Measurements from ENCODE around the gene CALHM5.

The CALHM5 gene

GRCh38 chr6:116512734-116513133, 1.3 kb downstream of the CALHM5 start (continued):
- TF ChIP-seq ZNF513 (tag by site-specific recombination; IDR thresholded peaks at IDR 0.05) (no peak), ZBTB1 (tag by site-specific recombination; IDR thresholded peaks at IDR 0.05) (no peak), ZNF549 (tag by site-specific recombination; IDR thresholded peaks at IDR 0.05) (no peak), PRDM6 (tag by site-specific recombination; IDR thresholded peaks at IDR 0.05) (0 out of 2 replicates have a peak, but pooled peaks have one; percentile 36)

GRCh38 chr6:116513224-116513875, 1.9 kb downstream of the CALHM5 start:
- POLR2A ChIA-PET = interaction anchor here (1.0 kb wide), 1 partner anchor 142 kb away, joined by 3 read pairs; no protein-coding TSS in a partner anchor
- Histone ChIP-seq H3K9me3 (ENCODE audit: control insufficient read depth, insufficient read depth, low read depth, low read length) (no peaks in the 10 kb centered on the region), H3K27ac (ENCODE audit: extremely low read depth, low read depth, low read length) (no peak overlapping the region), H3K36me3 (ENCODE audit: control insufficient read depth in 2 of 2, insufficient read depth in 1 of 2, low read length in 2 of 2) (peaks cover 0 to 15% of the 10 kb centered on the region in 2 experiments; a peak in 1 of 3 replicates), H3K4me3 (ENCODE audit: low read depth, low read length) (no peak overlapping the region), H3K4me1 (ENCODE audit: control insufficient read depth, insufficient read depth, low read length) (peaks cover 13% of the 10 kb centered on the region)
- no peak for TF ChIP-seq ZNF776 (tag by site-specific recombination; IDR thresholded peaks at IDR 0.05; ENCODE audit: borderline replicate concordance)
- TF ChIP-seq ZNF837 (tag by site-specific recombination; IDR thresholded peaks at IDR 0.05) = no peak
- CTCF ChIA-PET = interaction anchor here (0.7 to 6.0 kb wide), 8 partner anchors 10 to 305 kb away, joined by 3 to 75 read pairs (median 22); no protein-coding TSS in a partner anchor

- CTCF ChIA-PET = interaction anchor here (0.7 to 6.0 kb wide), 8 partner anchors 11 to 245 kb away, joined by 3 to 75 read pairs (median 7); no protein-coding TSS in a partner anchor
- TF ChIP-seq ATF2 (tag by site-specific recombination; IDR thresholded peaks at IDR 0.05; ENCODE audit: low read depth) = no peak
- TF ChIP-seq KLF1 (tag by site-specific recombination; IDR thresholded peaks at IDR 0.05) = no peak
- TF ChIP-seq HOXC10 (CRISPR knock-in tag; IDR thresholded peaks at IDR 0.05) = no peak
- no peak for TF ChIP-seq TCF7L2 (IDR thresholded peaks at IDR 0.05; ENCODE audit: borderline replicate concordance, low read depth, low read length)
- no peak for TF ChIP-seq YY2 (tag by site-specific recombination; IDR thresholded peaks at IDR 0.05)
- no peak for TF ChIP-seq ZNF558 (tag by site-specific recombination; IDR thresholded peaks at IDR 0.05)
- TF ChIP-seq ZNF2 (tag by site-specific recombination; IDR thresholded peaks at IDR 0.05) = no peak
- TF ChIP-seq GFI1B (tag by site-specific recombination; IDR thresholded peaks at IDR 0.05) = no peak
- Histone ChIP-seq H3K4me3 (ENCODE audit: low read depth, low read length) (no peak overlapping the region), H3K27ac (ENCODE audit: extremely low read depth, low read depth, low read length) (no peak overlapping the region), H3K36me3 (ENCODE audit: control insufficient read depth in 2 of 2, insufficient read depth in 1 of 2, low read length in 2 of 2) (peaks cover 0 to 15% of the 10 kb centered on the region in 2 experiments; a peak in 1 of 3 replicates), H3K9me3 (ENCODE audit: control insufficient read depth, insufficient read depth, low read depth, low read length) (no peaks in the 10 kb centered on the region), H3K4me1 (ENCODE audit: control insufficient read depth, insufficient read depth, low read length) (peaks cover 13% of the 10 kb centered on the region)
- POLR2A ChIA-PET = interaction anchor here (1.0 kb wide), 1 partner anchor 143 kb away, joined by 3 read pairs; no protein-coding TSS in a partner anchor
These were observed 2.7 kb downstream of the CALHM5 start for GRCh38 chr6:116514111-116514510.

- H3K36me3 ChIP-seq (ENCODE audit: control insufficient read depth in 2 of 2, insufficient read depth in 1 of 2, low read length in 2 of 2) = peaks cover 0 to 15% of the 10 kb centered on the region in 2 experiments; a peak in 1 of 3 replicates
- H3K9me3 ChIP-seq (ENCODE audit: control insufficient read depth, insufficient read depth, low read depth, low read length) = no peaks in the 10 kb centered on the region
- ChIA-PET CTCF (interaction anchor here (0.6 to 6.0 kb wide), 13 partner anchors 9 to 246 kb away, joined by 3 to 75 read pairs (median 4); no protein-coding TSS in a partner anchor), POLR2A (no interaction called here)
- H3K4me1 ChIP-seq (ENCODE audit: control insufficient read depth, insufficient read depth, low read length) = peaks cover 13% of the 10 kb centered on the region
- no peak overlapping the region for H3K27ac ChIP-seq (ENCODE audit: extremely low read depth, low read depth, low read length)
- TF ChIP-seq ZNF777 (tag by site-specific recombination; IDR thresholded peaks at IDR 0.05; ENCODE audit: borderline replicate concordance) (no peak), ZNF18 (tag by site-specific recombination; IDR thresholded peaks at IDR 0.05) (no peak), GLI4 (tag by site-specific recombination; IDR thresholded peaks at IDR 0.05) (no peak), ATF2 (tag by site-specific recombination; IDR thresholded peaks at IDR 0.05; ENCODE audit: low read depth) (no peak), ZBTB7A (tag by site-specific recombination; IDR thresholded peaks at IDR 0.05; ENCODE audit: low read depth) (no peak), FEZF1 (tag by site-specific recombination; IDR thresholded peaks at IDR 0.05) (no peak)
- no peak overlapping the region for H3K4me3 ChIP-seq (ENCODE audit: low read depth, low read length)
These were observed 3.7 kb downstream of the CALHM5 start for GRCh38 chr6:116515141-116515540.
